ENCODE results near the gene CDCA4.

GRCh38 chr14:105026033-105026785, 5.3 kb upstream of the CDCA4 start:
- no peak for TF ChIP-seq CTCF (IDR thresholded peaks at IDR 0.05)
- no peak for TF ChIP-seq POLR2A (IDR thresholded peaks at IDR 0.05; ENCODE audit: low read depth)
- TF ChIP-seq POLR2AphosphoS5 (IDR thresholded peaks at IDR 0.05): no peak

Data from esophagus muscularis mucosa (tissue), 3 donors.